SK-N-MC (cell line): ENCODE results near the gene IL13.

Experiments
- EZH2 ChIP-seq: fragments of 200-600 bp; sonication (generic); IDR thresholded peaks from one replicate; pipeline ENCODE4 v1.6.1; 2017; ENCODE audit warnings: antibody characterized with exemption
- POLR2AphosphoS5 ChIP-seq: IDR thresholded peaks from 2 replicates; pipeline ENCODE4 v1.6.1; 2012; ENCODE audit warnings: mild to moderate bottlenecking, low read depth, low read length, borderline replicate concordance

DNA sequence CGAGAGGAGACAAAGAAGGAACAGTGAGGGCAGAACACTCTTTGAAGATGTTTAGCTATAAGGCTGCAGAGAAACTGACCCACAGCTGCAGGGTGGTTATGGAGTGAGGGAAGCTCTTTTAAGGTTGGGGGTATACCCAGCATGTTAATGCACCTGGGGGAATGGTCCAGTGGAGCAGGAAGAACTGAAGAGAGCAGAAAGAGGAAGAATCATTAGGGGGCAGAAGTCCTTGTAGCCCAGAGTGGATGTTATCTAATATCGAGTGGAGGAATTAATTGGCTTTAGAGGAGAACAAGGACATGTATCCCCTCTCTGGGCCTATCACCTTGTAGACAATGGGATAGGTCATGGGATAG is 23.5 kb downstream of the IL13 start:
- no peak for TF ChIP-seq EZH2
- no peak for TF ChIP-seq POLR2AphosphoS5
